ENCODE results near the gene DLGAP5.

The DLGAP5 gene

GRCh38 chr14:55152052-55152753 lies 39.2 kb downstream of the DLGAP5 start:
- peaks cover 54% of the 10 kb centered on the region for H3K36me3 ChIP-seq (ENCODE audit: insufficient read depth, insufficient read length, low read length)
- no peaks in the 10 kb centered on the region for H3K27me3 ChIP-seq (ENCODE audit: insufficient read depth, insufficient read length)
- no peak overlapping the region for H3K4me3 ChIP-seq (ENCODE audit: insufficient read length, low read depth)
- H3K9ac ChIP-seq (ENCODE audit: insufficient read length, low read depth): no peak overlapping the region
- DNase-seq (ENCODE audit: low read depth, low spot score): no peak
- H3K9me3 ChIP-seq (ENCODE audit: insufficient read depth, low read length): no peaks in the 10 kb centered on the region
- TF ChIP-seq YY1 (IDR thresholded peaks at IDR 0.05; ENCODE audit: insufficient read depth, insufficient read length) (no peak), ZNF274 (IDR thresholded peaks at IDR 0.05; ENCODE audit: low read depth, low read length) (no peak), SUZ12 (IDR thresholded peaks at IDR 0.05; ENCODE audit: extremely low read depth, insufficient read depth, insufficient read length) (no peak)
- H3K4me1 ChIP-seq (ENCODE audit: insufficient read depth, insufficient read length): no peaks in the 10 kb centered on the region

GRCh38 chr14:55151601-55152000 lies 39.8 kb downstream of the DLGAP5 start:
- Histone ChIP-seq H3K4me3 (ENCODE audit: insufficient read length, low read depth) (no peak overlapping the region), H3K9ac (ENCODE audit: insufficient read length, low read depth) (no peak overlapping the region), H3K4me1 (ENCODE audit: insufficient read depth, insufficient read length) (no peaks in the 10 kb centered on the region), H3K36me3 (ENCODE audit: insufficient read depth, insufficient read length, low read length) (peaks cover 53% of the 10 kb centered on the region), H3K9me3 (ENCODE audit: insufficient read depth, low read length) (no peaks in the 10 kb centered on the region), H3K27me3 (ENCODE audit: insufficient read depth, insufficient read length) (no peaks in the 10 kb centered on the region)
- no peak for TF ChIP-seq YY1 (IDR thresholded peaks at IDR 0.05; ENCODE audit: insufficient read depth, insufficient read length)
- TF ChIP-seq ZNF274 (IDR thresholded peaks at IDR 0.05; ENCODE audit: low read depth, low read length): no peak
- no peak for TF ChIP-seq SUZ12 (IDR thresholded peaks at IDR 0.05; ENCODE audit: extremely low read depth, insufficient read depth, insufficient read length)
- no peak for DNase-seq (ENCODE audit: low read depth, low spot score)

- no peaks in the 10 kb centered on the region for H3K4me1 ChIP-seq (ENCODE audit: insufficient read depth, insufficient read length)
- H3K36me3 ChIP-seq (ENCODE audit: insufficient read depth, insufficient read length, low read length): peaks cover 62% of the 10 kb centered on the region
- no peak for DNase-seq (ENCODE audit: low read depth, low spot score)
- no peak overlapping the region for H3K4me3 ChIP-seq (ENCODE audit: insufficient read length, low read depth)
- TF ChIP-seq ZNF274 (IDR thresholded peaks at IDR 0.05; ENCODE audit: low read depth, low read length): no peak
- no peak for TF ChIP-seq YY1 (IDR thresholded peaks at IDR 0.05; ENCODE audit: insufficient read depth, insufficient read length)
- TF ChIP-seq SUZ12 (IDR thresholded peaks at IDR 0.05; ENCODE audit: extremely low read depth, insufficient read depth, insufficient read length): no peak
- H3K27me3 ChIP-seq (ENCODE audit: insufficient read depth, insufficient read length): no peaks in the 10 kb centered on the region
- H3K9ac ChIP-seq (ENCODE audit: insufficient read length, low read depth): no peak overlapping the region
- H3K9me3 ChIP-seq (ENCODE audit: insufficient read depth, low read length): no peaks in the 10 kb centered on the region
Observed at GRCh38 chr14:55146425-55146824, 45.0 kb downstream of the DLGAP5 start.

- no peaks in the 10 kb centered on the region for H3K27me3 ChIP-seq (ENCODE audit: insufficient read depth, insufficient read length)
- TF ChIP-seq SUZ12 (IDR thresholded peaks at IDR 0.05; ENCODE audit: extremely low read depth, insufficient read depth, insufficient read length) (no peak), ZNF274 (IDR thresholded peaks at IDR 0.05; ENCODE audit: low read depth, low read length) (no peak), YY1 (IDR thresholded peaks at IDR 0.05; ENCODE audit: insufficient read depth, insufficient read length) (no peak)
- H3K36me3 ChIP-seq (ENCODE audit: insufficient read depth, insufficient read length, low read length): peaks cover 67% of the 10 kb centered on the region
- no peak overlapping the region for H3K4me3 ChIP-seq (ENCODE audit: insufficient read length, low read depth)
- H3K9me3 ChIP-seq (ENCODE audit: insufficient read depth, low read length): no peaks in the 10 kb centered on the region
- H3K9ac ChIP-seq (ENCODE audit: insufficient read length, low read depth): no peak overlapping the region
- H3K4me1 ChIP-seq (ENCODE audit: insufficient read depth, insufficient read length): no peaks in the 10 kb centered on the region
- DNase-seq (ENCODE audit: low read depth, low spot score): no peak
Observed at GRCh38 chr14:55142466-55142865, 48.9 kb downstream of the DLGAP5 start.

GRCh38 chr14:55141825-55142224 lies 49.6 kb downstream of the DLGAP5 start:
- Histone ChIP-seq H3K27me3 (ENCODE audit: insufficient read depth, insufficient read length) (no peaks in the 10 kb centered on the region), H3K9ac (ENCODE audit: insufficient read length, low read depth) (no peak overlapping the region), H3K36me3 (ENCODE audit: insufficient read depth, insufficient read length, low read length) (peaks cover 63% of the 10 kb centered on the region), H3K4me1 (ENCODE audit: insufficient read depth, insufficient read length) (no peaks in the 10 kb centered on the region), H3K4me3 (ENCODE audit: insufficient read length, low read depth) (no peak overlapping the region), H3K9me3 (ENCODE audit: insufficient read depth, low read length) (no peaks in the 10 kb centered on the region)
- TF ChIP-seq ZNF274 (IDR thresholded peaks at IDR 0.05; ENCODE audit: low read depth, low read length) (no peak), SUZ12 (IDR thresholded peaks at IDR 0.05; ENCODE audit: extremely low read depth, insufficient read depth, insufficient read length) (no peak), YY1 (IDR thresholded peaks at IDR 0.05; ENCODE audit: insufficient read depth, insufficient read length) (no peak)
- no peak for DNase-seq (ENCODE audit: low read depth, low spot score)

- no peak for TF ChIP-seq ZNF274 (IDR thresholded peaks at IDR 0.05; ENCODE audit: low read depth, low read length)
- TF ChIP-seq SUZ12 (IDR thresholded peaks at IDR 0.05; ENCODE audit: extremely low read depth, insufficient read depth, insufficient read length): no peak
- no peak for TF ChIP-seq YY1 (IDR thresholded peaks at IDR 0.05; ENCODE audit: insufficient read depth, insufficient read length)
- H3K27me3 ChIP-seq (ENCODE audit: insufficient read depth, insufficient read length): no peaks in the 10 kb centered on the region
- H3K36me3 ChIP-seq (ENCODE audit: insufficient read depth, insufficient read length, low read length): peaks cover 46% of the 10 kb centered on the region
- H3K9me3 ChIP-seq (ENCODE audit: insufficient read depth, low read length): no peaks in the 10 kb centered on the region
- H3K9ac ChIP-seq (ENCODE audit: insufficient read length, low read depth): no peak overlapping the region
- H3K4me1 ChIP-seq (ENCODE audit: insufficient read depth, insufficient read length): no peaks in the 10 kb centered on the region
- DNase-seq (ENCODE audit: low read depth, low spot score): no peak
- no peak overlapping the region for H3K4me3 ChIP-seq (ENCODE audit: insufficient read length, low read depth)
Observed at GRCh38 chr14:55139696-55140509, 51.5 kb downstream of the DLGAP5 start.

GRCh38 chr14:55139141-55139540 lies 52.2 kb downstream of the DLGAP5 start:
- Histone ChIP-seq H3K9ac (ENCODE audit: insufficient read length, low read depth) (no peak overlapping the region), H3K9me3 (ENCODE audit: insufficient read depth, low read length) (no peaks in the 10 kb centered on the region), H3K27me3 (ENCODE audit: insufficient read depth, insufficient read length) (no peaks in the 10 kb centered on the region), H3K4me1 (ENCODE audit: insufficient read depth, insufficient read length) (no peaks in the 10 kb centered on the region), H3K4me3 (ENCODE audit: insufficient read length, low read depth) (no peak overlapping the region), H3K36me3 (ENCODE audit: insufficient read depth, insufficient read length, low read length) (peaks cover 43% of the 10 kb centered on the region)
- TF ChIP-seq SUZ12 (IDR thresholded peaks at IDR 0.05; ENCODE audit: extremely low read depth, insufficient read depth, insufficient read length) (no peak), YY1 (IDR thresholded peaks at IDR 0.05; ENCODE audit: insufficient read depth, insufficient read length) (no peak), ZNF274 (IDR thresholded peaks at IDR 0.05; ENCODE audit: low read depth, low read length) (no peak)
- DNase-seq (ENCODE audit: low read depth, low spot score): no peak
